Adrenal gland (tissue), 5 donors: ENCODE measurements around the gene ZNF143.

Experiments
- POLR2A ChIP-seq, 2 donors: fragments of 450-650 bp; IDR thresholded peaks; one replicate each; pipeline ENCODE4 v1.6.1; 2017; ENCODE audit warnings: antibody characterized with exemption in 2 of 2, mild to moderate bottlenecking in 2 of 2, moderate library complexity in 1 of 2
- TF ChIP-seq, protein P1 (sequence below), 6 experiments: fragments of 450-650 bp in 4 of 6; fragments of 200-600 bp in 2 of 6; sonication (generic) in 1 of 6; IDR thresholded peaks; 1 replicate in 5 of 6; 2 replicates in 1 of 6; pipeline versions ENCODE4 v1.5.1 to v1.8.0; 2016 to 2021; ENCODE audit warnings: antibody characterized with exemption in 6 of 6, mild to moderate bottlenecking in 2 of 6, moderate library complexity in 1 of 6
- donor health status: DM: no; HTN: no; CAD: no.

DNA sequence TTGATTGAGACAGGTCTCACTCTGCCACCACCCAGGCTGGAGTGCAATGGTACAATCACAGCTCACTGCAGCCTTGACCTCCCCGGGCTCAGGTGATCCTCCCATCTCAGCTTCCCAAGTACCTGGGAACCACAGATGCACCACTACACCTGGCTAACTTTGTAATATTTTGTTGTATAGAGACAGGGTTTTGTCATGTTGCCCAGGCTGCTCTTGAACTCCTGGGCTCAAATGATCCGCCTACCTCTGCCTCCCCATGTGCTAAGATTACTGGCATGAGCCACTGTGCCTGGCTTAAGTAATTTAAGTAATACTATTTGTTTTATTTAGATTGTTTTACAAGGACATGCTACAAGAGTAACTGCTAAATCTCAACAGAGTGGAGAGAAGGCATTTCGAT is 33.5 kb downstream of the ZNF143 start:
- TF ChIP-seq, protein P1, sequence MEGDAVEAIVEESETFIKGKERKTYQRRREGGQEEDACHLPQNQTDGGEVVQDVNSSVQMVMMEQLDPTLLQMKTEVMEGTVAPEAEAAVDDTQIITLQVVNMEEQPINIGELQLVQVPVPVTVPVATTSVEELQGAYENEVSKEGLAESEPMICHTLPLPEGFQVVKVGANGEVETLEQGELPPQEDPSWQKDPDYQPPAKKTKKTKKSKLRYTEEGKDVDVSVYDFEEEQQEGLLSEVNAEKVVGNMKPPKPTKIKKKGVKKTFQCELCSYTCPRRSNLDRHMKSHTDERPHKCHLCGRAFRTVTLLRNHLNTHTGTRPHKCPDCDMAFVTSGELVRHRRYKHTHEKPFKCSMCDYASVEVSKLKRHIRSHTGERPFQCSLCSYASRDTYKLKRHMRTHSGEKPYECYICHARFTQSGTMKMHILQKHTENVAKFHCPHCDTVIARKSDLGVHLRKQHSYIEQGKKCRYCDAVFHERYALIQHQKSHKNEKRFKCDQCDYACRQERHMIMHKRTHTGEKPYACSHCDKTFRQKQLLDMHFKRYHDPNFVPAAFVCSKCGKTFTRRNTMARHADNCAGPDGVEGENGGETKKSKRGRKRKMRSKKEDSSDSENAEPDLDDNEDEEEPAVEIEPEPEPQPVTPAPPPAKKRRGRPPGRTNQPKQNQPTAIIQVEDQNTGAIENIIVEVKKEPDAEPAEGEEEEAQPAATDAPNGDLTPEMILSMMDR (IDR thresholded peaks at IDR 0.05): no peak
- TF ChIP-seq POLR2A (IDR thresholded peaks at IDR 0.05): no peak
